ENCODE results near the gene SREK1. TPM values are rescaled to one million over a fixed set of nuclear protein-coding genes. Genes with fewer than 3 reads are reported as not detected.

The SREK1 gene
- total RNA-seq, 1 donor from 2014 or later = 65.9 TPM

- intact Hi-C loops (cut with DNase I) = no loop called here
- H3K4me1 ChIP-seq = no peaks in the 10 kb centered on the region
- DNase-seq (no peak), ATAC-seq (no peak)
- no peak overlapping the region for H3K27ac ChIP-seq
- H3K9me3 ChIP-seq = no peaks in the 10 kb centered on the region
- no peak overlapping the region for H3K4me3 ChIP-seq
- H3K27me3 ChIP-seq = no peaks in the 10 kb centered on the region
- no peak for TF ChIP-seq CTCF (IDR thresholded peaks at IDR 0.05)
- H3K36me3 ChIP-seq = no peaks in the 10 kb centered on the region
These were observed 49.3 kb downstream of the SREK1 start for GRCh38 chr5:66193419-66193818.

- H3K27ac ChIP-seq = no peak overlapping the region
- ATAC-seq = no peak
- no peaks in the 10 kb centered on the region for H3K36me3 ChIP-seq
- no peaks in the 10 kb centered on the region for H3K9me3 ChIP-seq
- H3K27me3 ChIP-seq = no peaks in the 10 kb centered on the region
- intact Hi-C loops (cut with DNase I) = no loop called here
- H3K4me3 ChIP-seq = no peak overlapping the region
- no peak for DNase-seq
- TF ChIP-seq CTCF (IDR thresholded peaks at IDR 0.05) = no peak
- no peaks in the 10 kb centered on the region for H3K4me1 ChIP-seq
These were observed 53.8 kb downstream of the SREK1 start for GRCh38 chr5:66197764-66198405.

- DNase-seq (no peak), ATAC-seq (no peak)
- no peaks in the 10 kb centered on the region for H3K9me3 ChIP-seq
- intact Hi-C loops (cut with DNase I) = no loop called here
- H3K27me3 ChIP-seq = no peaks in the 10 kb centered on the region
- no peak for TF ChIP-seq CTCF (IDR thresholded peaks at IDR 0.05)
- H3K4me3 ChIP-seq = no peak overlapping the region
- H3K27ac ChIP-seq = no peak overlapping the region
- no peaks in the 10 kb centered on the region for H3K36me3 ChIP-seq
- no peaks in the 10 kb centered on the region for H3K4me1 ChIP-seq
These were observed 54.7 kb downstream of the SREK1 start for GRCh38 chr5:66198837-66199236.

GRCh38 chr5:66203531-66203930 is 59.4 kb downstream of the SREK1 start:
- no peak for TF ChIP-seq CTCF (IDR thresholded peaks at IDR 0.05)
- no peaks in the 10 kb centered on the region for H3K4me1 ChIP-seq
- no peaks in the 10 kb centered on the region for H3K27me3 ChIP-seq
- ATAC-seq = no peak
- no peaks in the 10 kb centered on the region for H3K9me3 ChIP-seq
- intact Hi-C loops (cut with DNase I) = no loop called here
- no peaks in the 10 kb centered on the region for H3K36me3 ChIP-seq
- no peak overlapping the region for H3K4me3 ChIP-seq
- no peak overlapping the region for H3K27ac ChIP-seq
- no peak for DNase-seq

- ATAC-seq (no peak), DNase-seq (no peak)
- Histone ChIP-seq H3K27me3 (no peaks in the 10 kb centered on the region), H3K4me3 (no peak overlapping the region), H3K9me3 (no peaks in the 10 kb centered on the region), H3K27ac (no peak overlapping the region), H3K36me3 (no peaks in the 10 kb centered on the region), H3K4me1 (no peaks in the 10 kb centered on the region)
- no peak for TF ChIP-seq CTCF (IDR thresholded peaks at IDR 0.05)
- intact Hi-C loops (cut with DNase I) = no loop called here
These were observed 62.4 kb downstream of the SREK1 start for GRCh38 chr5:66206465-66206864.
